Measurements from ENCODE around the gene CACNA1B. TPM values are rescaled to one million over a fixed set of nuclear protein-coding genes. Genes with fewer than 3 reads are reported as not detected.

The CACNA1B gene
- total RNA-seq, 2 donors from 2014 or later, result 0.02 to 0.07 TPM

DNA sequence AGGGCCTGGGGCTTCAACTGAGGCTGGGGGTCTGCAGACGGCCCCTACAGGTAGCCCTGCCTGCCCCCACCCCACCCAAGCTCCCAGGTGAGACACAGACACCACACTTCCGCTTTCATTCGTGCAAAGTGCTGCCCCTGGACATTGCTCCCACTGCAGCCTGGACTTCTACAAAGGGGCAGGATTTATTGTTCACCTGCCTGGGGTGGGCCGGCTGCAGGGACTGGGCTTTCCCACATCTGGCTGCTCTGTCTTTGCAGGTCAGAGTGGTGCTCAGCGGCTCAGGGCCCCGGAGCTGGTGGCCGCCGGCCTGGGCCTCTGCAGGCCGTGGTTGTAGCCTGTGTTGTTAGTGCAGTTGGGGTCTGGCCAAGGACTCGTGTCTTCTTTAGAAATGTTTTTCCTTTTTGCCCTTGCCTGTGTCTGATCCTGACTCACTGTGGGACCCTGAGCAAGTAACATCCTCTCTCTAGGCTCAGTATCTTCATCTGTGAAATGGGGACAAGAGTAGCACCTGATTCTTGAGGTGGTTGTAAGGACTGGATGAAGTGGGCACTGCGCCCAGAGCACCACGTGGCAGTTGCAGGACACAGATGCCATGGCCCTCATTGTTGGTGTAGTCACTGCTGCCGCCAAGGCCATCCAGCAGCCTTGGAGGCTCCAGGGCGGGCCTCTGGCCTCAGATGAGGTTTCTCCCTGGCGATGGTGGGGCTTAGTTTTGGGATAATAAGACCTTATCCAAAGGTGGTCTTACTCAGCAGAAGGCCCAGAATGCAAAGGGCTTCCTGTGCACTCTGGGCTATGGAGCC is 143.9 kb downstream of the CACNA1B start:
- no peaks in the 10 kb centered on the region for H3K9me3 Mint-ChIP-seq
- DNase-seq (no peak), ATAC-seq (replicated peaks in 1 of 2) (no peak)
- no peak overlapping the region for H3K27ac Mint-ChIP-seq
- peaks cover 7% of the 10 kb centered on the region for H3K27me3 Mint-ChIP-seq (ENCODE audit: low read depth)
- no peak overlapping the region for H3K4me3 Mint-ChIP-seq
- no peaks in the 10 kb centered on the region for H3K4me1 Mint-ChIP-seq (ENCODE audit: low read depth)
- no peaks in the 10 kb centered on the region for H3K36me3 Mint-ChIP-seq (ENCODE audit: insufficient read depth in 2 of 2)

DNA sequence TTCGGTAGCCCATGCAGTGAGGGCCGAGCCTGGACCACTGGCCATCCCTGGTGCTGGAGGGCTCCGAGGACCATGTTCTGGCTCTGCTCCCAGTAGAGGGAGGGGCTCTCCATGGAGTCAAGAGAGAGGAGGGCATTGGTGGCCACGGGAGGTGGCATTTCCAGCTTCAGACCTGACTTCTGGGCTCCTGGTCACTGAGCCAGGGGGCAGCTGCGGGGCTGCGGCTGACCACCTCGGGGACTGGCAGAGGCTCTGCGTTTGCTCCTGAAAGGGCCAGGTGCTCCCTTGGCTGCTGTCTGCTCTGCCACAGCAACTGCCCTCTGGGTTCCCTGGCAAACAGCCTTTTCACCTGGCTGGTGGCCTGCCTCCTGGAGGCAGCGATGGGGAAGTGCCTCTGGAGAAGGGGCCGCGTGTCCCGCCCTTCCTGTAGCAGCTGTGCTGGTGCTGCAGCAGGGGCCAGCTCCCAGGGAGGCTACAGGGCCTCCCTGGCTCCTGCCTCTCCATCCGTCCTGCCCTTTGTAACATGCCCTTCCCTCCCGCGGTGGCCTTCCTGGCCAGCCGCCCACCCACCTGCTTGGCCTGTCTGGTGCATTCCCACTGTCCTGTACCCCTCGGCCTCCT is 144.6 kb downstream of the CACNA1B start:
- ATAC-seq (replicated peaks in 1 of 2), result peak; percentile 36 to 47
- no peaks in the 10 kb centered on the region for H3K9me3 Mint-ChIP-seq

DNA sequence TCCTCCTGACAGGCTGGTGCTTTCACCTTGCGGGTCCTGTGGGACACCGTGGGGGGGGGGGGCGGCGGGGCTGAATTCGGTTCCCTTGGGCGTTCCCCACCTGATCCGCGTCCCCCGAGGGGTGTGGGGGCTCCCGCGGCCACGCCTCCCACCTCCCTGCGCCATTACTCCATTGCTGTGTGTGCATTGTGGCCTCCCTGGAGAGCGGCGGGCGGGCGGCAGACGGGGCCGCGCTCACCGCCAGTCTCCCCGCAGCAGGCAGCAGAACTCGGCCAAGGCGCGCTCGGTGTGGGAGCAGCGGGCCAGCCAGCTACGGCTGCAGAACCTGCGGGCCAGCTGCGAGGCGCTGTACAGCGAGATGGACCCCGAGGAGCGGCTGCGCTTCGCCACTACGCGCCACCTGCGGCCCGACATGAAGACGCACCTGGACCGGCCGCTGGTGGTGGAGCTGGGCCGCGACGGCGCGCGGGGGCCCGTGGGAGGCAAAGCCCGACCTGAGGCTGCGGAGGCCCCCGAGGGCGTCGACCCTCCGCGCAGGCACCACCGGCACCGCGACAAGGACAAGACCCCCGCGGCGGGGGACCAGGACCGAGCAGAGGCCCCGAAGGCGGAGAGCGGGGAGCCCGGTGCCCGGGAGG is 145.3 kb downstream of the CACNA1B start:
- no peaks in the 10 kb centered on the region for H3K9me3 Mint-ChIP-seq
- no peaks in the 10 kb centered on the region for H3K4me1 Mint-ChIP-seq (ENCODE audit: low read depth)
- peaks cover 16% of the 10 kb centered on the region for H3K27me3 Mint-ChIP-seq (ENCODE audit: low read depth)
- H3K27ac Mint-ChIP-seq, result no peak overlapping the region
- ATAC-seq (replicated peaks in 1 of 2) (peak in 1 of 2 donors; percentile 5), DNase-seq (no peak)
- no peaks in the 10 kb centered on the region for H3K36me3 Mint-ChIP-seq (ENCODE audit: insufficient read depth in 2 of 2)
- peak overlapping the region; percentile 31 to 47 for H3K4me3 Mint-ChIP-seq

More for the DNA sequence above, 144.6 kb downstream of the CACNA1B start:
- Mint-ChIP-seq H3K4me3 (peak overlapping the region in 1 of 2 donors; percentile 17), H3K27ac (no peak overlapping the region), H3K4me1 (ENCODE audit: low read depth) (no peaks in the 10 kb centered on the region), H3K27me3 (ENCODE audit: low read depth) (peaks cover 13% of the 10 kb centered on the region), H3K36me3 (ENCODE audit: insufficient read depth in 2 of 2) (no peaks in the 10 kb centered on the region)
- DNase-seq, result peak; percentile 11 to 15

DNA sequence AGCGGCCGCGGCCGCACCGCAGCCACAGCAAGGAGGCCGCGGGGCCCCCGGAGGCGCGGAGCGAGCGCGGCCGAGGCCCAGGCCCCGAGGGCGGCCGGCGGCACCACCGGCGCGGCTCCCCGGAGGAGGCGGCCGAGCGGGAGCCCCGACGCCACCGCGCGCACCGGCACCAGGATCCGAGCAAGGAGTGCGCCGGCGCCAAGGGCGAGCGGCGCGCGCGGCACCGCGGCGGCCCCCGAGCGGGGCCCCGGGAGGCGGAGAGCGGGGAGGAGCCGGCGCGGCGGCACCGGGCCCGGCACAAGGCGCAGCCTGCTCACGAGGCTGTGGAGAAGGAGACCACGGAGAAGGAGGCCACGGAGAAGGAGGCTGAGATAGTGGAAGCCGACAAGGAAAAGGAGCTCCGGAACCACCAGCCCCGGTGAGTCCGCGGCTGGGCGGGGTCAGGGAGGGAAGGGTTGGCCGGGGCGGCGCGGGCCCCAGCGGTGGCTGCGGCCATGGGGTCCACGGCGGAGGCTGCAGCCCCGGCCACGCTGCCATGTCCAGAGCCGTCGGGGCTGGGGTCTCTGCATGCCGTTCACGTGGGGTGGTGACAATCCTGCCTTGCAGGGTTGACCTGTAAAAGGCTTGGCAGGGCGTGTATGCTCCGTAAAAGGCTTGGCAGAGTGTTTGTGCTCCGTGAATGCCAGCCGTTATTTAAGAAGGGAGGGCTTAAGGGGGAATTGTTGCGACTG is 146.0 kb downstream of the CACNA1B start:
- DNase-seq, result no peak
- no peaks in the 10 kb centered on the region for H3K36me3 Mint-ChIP-seq (ENCODE audit: insufficient read depth in 2 of 2)
- H3K4me3 Mint-ChIP-seq, result peak overlapping the region in 1 of 2 donors; percentile 50
- ATAC-seq (replicated peaks in 1 of 2), result peak in 1 of 2 donors; percentile 39
- no peaks in the 10 kb centered on the region for H3K4me1 Mint-ChIP-seq (ENCODE audit: low read depth)
- no peaks in the 10 kb centered on the region for H3K9me3 Mint-ChIP-seq
- H3K27me3 Mint-ChIP-seq (ENCODE audit: low read depth), result peaks cover 16% of the 10 kb centered on the region
- H3K27ac Mint-ChIP-seq, result no peak overlapping the region

DNA sequence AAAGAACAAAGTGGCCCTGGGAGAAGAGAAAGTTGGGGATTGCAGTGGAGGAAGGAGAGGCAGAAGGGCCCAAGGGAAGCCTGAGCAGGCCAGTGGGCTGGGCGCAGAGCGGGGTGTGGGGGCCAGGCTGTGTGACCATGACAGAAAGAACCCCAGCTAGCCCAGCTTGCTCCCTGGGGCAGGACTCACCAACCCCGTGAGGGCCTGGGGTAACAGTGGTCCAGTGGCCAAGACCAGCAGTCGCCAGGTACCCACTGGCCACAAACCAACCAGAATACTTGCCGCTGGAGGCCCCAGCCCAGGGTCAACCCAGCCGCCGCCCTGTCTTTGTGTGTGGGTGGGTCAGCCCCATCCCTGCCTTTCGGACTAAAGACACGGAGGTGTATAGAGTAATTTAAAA is 146.5 kb downstream of the CACNA1B start:
- ATAC-seq (replicated peaks in 1 of 2), result no peak
- no peak for DNase-seq
- peaks cover 16% of the 10 kb centered on the region for H3K27me3 Mint-ChIP-seq (ENCODE audit: low read depth)

DNA sequence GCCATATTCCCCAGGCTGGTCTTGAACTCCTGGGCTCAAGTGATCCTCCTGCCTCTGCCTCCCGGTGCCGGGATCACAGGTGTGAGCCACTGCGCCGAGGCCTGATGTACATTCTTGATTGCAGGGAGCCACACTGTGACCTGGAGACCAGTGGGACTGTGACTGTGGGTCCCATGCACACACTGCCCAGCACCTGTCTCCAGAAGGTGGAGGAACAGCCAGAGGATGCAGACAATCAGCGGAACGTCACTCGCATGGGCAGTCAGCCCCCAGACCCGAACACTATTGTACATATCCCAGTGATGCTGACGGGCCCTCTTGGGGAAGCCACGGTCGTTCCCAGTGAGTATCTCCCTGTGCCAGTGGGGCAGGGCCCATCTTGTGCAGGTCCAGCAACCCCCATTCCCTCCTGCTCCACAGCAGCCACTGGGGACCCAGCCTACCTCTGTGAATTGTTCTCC is 147.3 kb downstream of the CACNA1B start:
- H3K36me3 Mint-ChIP-seq (ENCODE audit: insufficient read depth in 2 of 2), result no peaks in the 10 kb centered on the region
- H3K27ac Mint-ChIP-seq, result no peak overlapping the region
- peaks cover 16% of the 10 kb centered on the region for H3K27me3 Mint-ChIP-seq (ENCODE audit: low read depth)
- H3K4me3 Mint-ChIP-seq, result no peak overlapping the region
- H3K9me3 Mint-ChIP-seq, result no peaks in the 10 kb centered on the region
- H3K4me1 Mint-ChIP-seq (ENCODE audit: low read depth), result no peaks in the 10 kb centered on the region
- no peak for DNase-seq
- no peak for ATAC-seq (replicated peaks in 1 of 2)

More for the DNA sequence above, 146.5 kb downstream of the CACNA1B start:
- H3K36me3 Mint-ChIP-seq (ENCODE audit: insufficient read depth in 2 of 2), result no peaks in the 10 kb centered on the region
- H3K27ac Mint-ChIP-seq, result no peak overlapping the region
- peak overlapping the region in 1 of 2 donors; percentile 50 for H3K4me3 Mint-ChIP-seq
- no peaks in the 10 kb centered on the region for H3K4me1 Mint-ChIP-seq (ENCODE audit: low read depth)
- no peaks in the 10 kb centered on the region for H3K9me3 Mint-ChIP-seq

DNA sequence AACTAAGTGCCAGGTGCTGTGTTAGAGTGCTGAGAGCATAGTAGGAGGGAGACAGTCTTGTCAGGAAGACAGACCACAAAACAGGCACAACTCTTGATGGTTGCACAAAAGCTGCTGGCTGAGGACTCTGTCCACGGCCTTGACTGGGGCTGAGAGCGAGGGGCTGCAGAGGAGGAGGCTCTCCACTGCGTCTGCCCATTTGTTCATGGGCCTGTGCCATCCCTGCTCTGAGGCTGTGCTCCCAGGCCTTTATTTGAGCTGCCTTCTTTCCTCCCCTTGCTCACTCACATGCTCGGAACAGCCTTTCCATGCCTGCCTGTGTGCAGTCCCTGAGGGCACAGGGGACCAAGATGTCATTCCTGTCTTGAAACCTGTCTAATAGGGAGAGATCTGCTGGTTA is 147.8 kb downstream of the CACNA1B start:
- DNase-seq (no peak), ATAC-seq (replicated peaks in 1 of 2) (no peak)
- Mint-ChIP-seq H3K9me3 (no peaks in the 10 kb centered on the region), H3K36me3 (ENCODE audit: insufficient read depth in 2 of 2) (no peaks in the 10 kb centered on the region), H3K27me3 (ENCODE audit: low read depth) (peaks cover 16% of the 10 kb centered on the region), H3K4me1 (ENCODE audit: low read depth) (no peaks in the 10 kb centered on the region), H3K27ac (no peak overlapping the region), H3K4me3 (no peak overlapping the region)

DNA sequence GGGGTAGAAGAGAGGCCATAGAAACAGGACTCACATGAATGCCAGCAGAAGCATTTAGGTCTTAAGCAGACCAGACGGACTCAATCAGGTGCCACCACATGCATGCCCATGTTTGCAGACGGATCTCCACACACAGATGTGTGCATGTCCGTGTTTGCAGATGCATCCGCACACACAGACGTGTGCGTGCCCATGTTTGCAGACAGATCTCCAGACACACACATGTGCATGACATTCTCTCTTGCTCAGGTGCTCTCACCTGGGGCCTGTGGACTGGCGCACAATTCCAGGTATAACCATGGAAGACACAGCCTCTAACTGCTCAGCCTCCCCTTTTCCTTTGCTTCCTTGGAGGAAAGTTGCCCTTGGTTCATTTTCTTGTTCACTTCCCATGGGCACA is 148.3 kb downstream of the CACNA1B start:
- ATAC-seq (replicated peaks in 1 of 2) (no peak), DNase-seq (no peak)
- Mint-ChIP-seq H3K27ac (no peak overlapping the region), H3K36me3 (ENCODE audit: insufficient read depth in 2 of 2) (no peaks in the 10 kb centered on the region), H3K27me3 (ENCODE audit: low read depth) (peaks cover 20% of the 10 kb centered on the region), H3K9me3 (no peaks in the 10 kb centered on the region), H3K4me1 (ENCODE audit: low read depth) (no peaks in the 10 kb centered on the region), H3K4me3 (no peak overlapping the region)

DNA sequence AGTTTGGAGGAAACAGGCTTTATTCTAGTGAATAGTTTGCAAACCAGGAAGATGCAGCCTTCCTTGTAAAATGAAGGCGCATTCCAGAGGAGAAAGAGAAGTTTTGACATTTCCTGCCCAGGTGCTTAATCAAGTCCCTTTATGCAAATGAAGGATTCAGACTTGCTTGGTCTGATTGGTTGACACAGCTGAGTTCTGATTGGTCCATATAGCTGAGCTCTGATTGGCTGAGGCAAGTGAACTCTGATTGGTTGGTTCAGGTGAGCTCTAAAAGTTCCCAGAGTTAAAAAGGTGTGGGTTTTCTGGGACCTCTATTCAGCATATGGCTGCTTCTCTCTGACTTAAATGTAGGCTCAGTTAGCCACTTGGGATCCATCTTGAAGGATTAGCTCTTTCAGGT is 151.0 kb downstream of the CACNA1B start:
- Mint-ChIP-seq H3K36me3 (ENCODE audit: insufficient read depth in 2 of 2) (peaks cover 1 to 2% of the 10 kb centered on the region in 2 donors), H3K27me3 (ENCODE audit: low read depth) (peaks cover 41% of the 10 kb centered on the region), H3K4me3 (no peak overlapping the region), H3K4me1 (ENCODE audit: low read depth) (no peaks in the 10 kb centered on the region), H3K9me3 (peaks cover 1 to 4% of the 10 kb centered on the region in 2 donors), H3K27ac (no peak overlapping the region)
- DNase-seq (no peak), ATAC-seq (replicated peaks in 1 of 2) (no peak)

DNA sequence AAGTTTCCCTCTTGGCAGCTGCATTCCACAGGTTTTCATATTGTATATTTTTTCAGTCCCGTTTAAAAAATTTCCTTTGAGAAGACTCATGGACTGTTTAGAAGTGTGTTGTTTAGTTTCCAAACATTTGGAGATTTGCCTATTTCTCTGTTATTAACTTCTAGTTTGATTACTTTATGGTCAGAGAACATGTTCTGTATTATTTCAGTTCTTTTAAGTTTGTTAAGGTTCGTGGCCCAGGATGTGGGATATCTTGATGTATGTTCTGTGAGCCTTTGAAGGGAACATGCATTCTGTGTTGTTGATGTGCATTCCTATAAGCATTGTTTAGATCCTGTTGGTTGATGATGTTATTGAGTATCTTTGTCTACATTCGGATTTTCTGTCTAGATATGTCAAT is 153.6 kb downstream of the CACNA1B start:
- Mint-ChIP-seq H3K27me3 (ENCODE audit: low read depth) (peaks cover 35% of the 10 kb centered on the region), H3K4me1 (ENCODE audit: low read depth) (no peaks in the 10 kb centered on the region), H3K9me3 (peaks cover 1 to 8% of the 10 kb centered on the region in 2 donors), H3K36me3 (ENCODE audit: insufficient read depth in 2 of 2) (peaks cover 2 to 3% of the 10 kb centered on the region in 2 donors), H3K4me3 (no peak overlapping the region), H3K27ac (no peak overlapping the region)
- DNase-seq, result no peak
- no peak for ATAC-seq (replicated peaks in 1 of 2)

DNA sequence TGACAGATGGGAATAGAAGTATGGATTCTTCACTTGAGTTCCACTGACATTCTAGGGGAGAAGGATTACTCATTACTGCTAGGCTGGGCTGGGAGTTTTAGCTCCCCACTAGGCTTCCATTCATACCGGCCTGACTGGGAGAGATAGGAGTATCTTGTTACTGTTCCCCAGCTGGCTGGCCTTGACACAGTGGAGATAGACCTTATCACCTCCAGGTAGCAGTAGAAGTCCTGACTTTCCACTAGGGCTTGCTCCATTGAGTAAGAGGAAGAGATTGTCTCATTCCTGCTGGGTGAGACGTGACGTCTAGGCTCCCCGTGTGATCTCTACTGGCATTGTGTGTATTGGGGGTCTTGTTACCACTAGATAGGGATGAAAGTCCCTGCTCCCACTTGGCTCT is 156.4 kb downstream of the CACNA1B start:
- DNase-seq (no peak), ATAC-seq (replicated peaks in 1 of 2) (no peak)
- peaks cover 1 to 8% of the 10 kb centered on the region in 2 donors for H3K9me3 Mint-ChIP-seq
- peaks cover 26% of the 10 kb centered on the region for H3K27me3 Mint-ChIP-seq (ENCODE audit: low read depth)
- H3K4me3 Mint-ChIP-seq, result no peak overlapping the region
- no peak overlapping the region for H3K27ac Mint-ChIP-seq
- peaks cover 2 to 3% of the 10 kb centered on the region in 2 donors for H3K36me3 Mint-ChIP-seq (ENCODE audit: insufficient read depth in 2 of 2)
- no peaks in the 10 kb centered on the region for H3K4me1 Mint-ChIP-seq (ENCODE audit: low read depth)

DNA sequence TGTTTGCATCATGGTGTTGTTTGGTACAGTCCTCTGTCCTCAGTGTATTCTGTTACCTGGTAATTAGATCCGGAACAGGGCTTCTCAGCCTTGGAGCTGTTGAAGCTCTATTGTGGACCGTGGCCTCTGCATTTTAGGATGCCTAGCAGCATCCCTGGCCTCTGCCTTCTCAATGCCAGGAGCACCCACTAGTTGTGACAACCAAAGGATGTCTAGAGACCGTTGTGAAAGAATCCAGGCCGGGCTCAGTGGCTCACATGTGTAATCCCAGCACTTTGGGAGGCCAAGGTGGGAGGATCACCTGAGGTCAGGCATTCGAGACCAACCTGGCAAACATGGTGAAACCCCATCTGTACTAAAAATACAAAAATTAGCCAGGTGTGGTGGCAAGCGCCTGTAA is 159.6 kb downstream of the CACNA1B start:
- H3K36me3 Mint-ChIP-seq (ENCODE audit: insufficient read depth in 2 of 2), result peaks cover 2 to 3% of the 10 kb centered on the region in 2 donors
- H3K9me3 Mint-ChIP-seq, result peaks cover 1 to 8% of the 10 kb centered on the region in 2 donors
- no peak overlapping the region for H3K27ac Mint-ChIP-seq
- H3K4me3 Mint-ChIP-seq, result no peak overlapping the region
- H3K4me1 Mint-ChIP-seq (ENCODE audit: low read depth), result no peaks in the 10 kb centered on the region
- peaks cover 16% of the 10 kb centered on the region for H3K27me3 Mint-ChIP-seq (ENCODE audit: low read depth)
- no peak for ATAC-seq (replicated peaks in 1 of 2)
- no peak for DNase-seq

All from activated T-cell treated with anti-CD3 and anti-CD28 coated beads, Interleukin-2, amount 50 U/mL, for 72 hours (primary cell).